PC-9 (cell line): ENCODE results near the gene E4F1. TPM values are rescaled to one million over a fixed set of nuclear protein-coding genes. Genes with fewer than 3 reads are reported as not detected.

Experiments
- BruUV-seq: library from RNA; stranded (reverse); fragments of 400-500 nt; replicated peaks from 2 replicates; lab custom pipeline; 2021; lab: Mats Ljungman, UMichigan
- CTCF ChIA-PET: fragments of 300-600 bp; sonication (Branson Sonifier 250); formaldehyde crosslinking; loops from one replicate; lab custom pipeline; 2022; ENCODE audit warnings: antibody characterized with exemption; lab: Charles Lee
- POLR2A ChIA-PET: fragments of 300-600 bp; sonication (Branson Sonifier 250); formaldehyde crosslinking; loops from one replicate; lab custom pipeline; 2022; ENCODE audit warnings: antibody characterized with exemption; ENCODE audit not compliant: unreplicated experiment; lab: Charles Lee
- DNase-seq, 2 experiments: peaks; one replicate each; pipeline versions ENCODE4 v3.0.0 to v3.0.0-alpha.2; 2015 to 2022; ENCODE audit warnings: mixed read lengths in 1 of 2
- H2AFZ ChIP-seq: fragments of 200-600 bp; sonication (generic); 2 replicates; pipeline ENCODE4 v1.8.1; 2017; ENCODE audit warnings: antibody characterized with exemption
- H3F3A ChIP-seq: fragments of 200-600 bp; sonication (generic); 2 replicates; pipeline ENCODE4 v1.8.1; 2017; ENCODE audit warnings: antibody characterized with exemption, mild to moderate bottlenecking, low read depth; ENCODE audit not compliant: insufficient read depth
- H3K27ac ChIP-seq: fragments of 200-600 bp; sonication (generic); 2 replicates; pipeline ENCODE4 v1.6.1; 2016; ENCODE audit warnings: mixed run types
- H3K27me3 ChIP-seq: fragments of 200-600 bp; sonication (generic); 2 replicates; pipeline ENCODE4 v1.6.1; 2016; ENCODE audit warnings: low read depth, mixed run types; ENCODE audit not compliant: insufficient read depth
- H3K36me3 ChIP-seq: fragments of 200-600 bp; sonication (generic); 2 replicates; pipeline ENCODE4 v1.6.1; 2016; ENCODE audit warnings: low read depth, mixed run types
- H3K4me1 ChIP-seq: fragments of 200-600 bp; sonication (generic); replicated peaks from 2 replicates; pipeline ENCODE4 v1.6.1; 2016; ENCODE audit warnings: mixed run types; ENCODE audit not compliant: insufficient read depth
- H3K4me2 ChIP-seq: fragments of 200-600 bp; sonication (generic); 2 replicates; pipeline ENCODE4 v1.6.1; 2017; ENCODE audit warnings: mixed run types
- H3K4me3 ChIP-seq: fragments of 200-600 bp; sonication (generic); 2 replicates; pipeline ENCODE4 v1.6.1; 2016; ENCODE audit warnings: mixed run types
- H3K79me2 ChIP-seq: fragments of 200-600 bp; sonication (generic); 2 replicates; pipeline ENCODE4 v1.6.1; 2017; ENCODE audit warnings: low read depth, mixed run types
- H3K9me2 ChIP-seq: fragments of 200-600 bp; sonication (generic); 2 replicates; pipeline ENCODE4 v1.8.1; 2017; ENCODE audit warnings: mild to moderate bottlenecking; ENCODE audit not compliant: insufficient read depth
- H3K9me3 ChIP-seq: fragments of 200-600 bp; sonication (generic); 2 replicates; pipeline ENCODE4 v1.8.1; 2016; ENCODE audit warnings: low read depth; ENCODE audit not compliant: insufficient read depth
- H4K20me1 ChIP-seq: fragments of 200-600 bp; sonication (generic); 2 replicates; pipeline ENCODE4 v1.8.1; 2017; ENCODE audit not compliant: insufficient read depth
- EZH2 ChIP-seq: fragments of 200-600 bp; sonication (generic); IDR thresholded peaks from 2 replicates; pipeline ENCODE4 v1.8.0; 2017; ENCODE audit warnings: antibody characterized with exemption, low read depth
- intact Hi-C: fragments of 100-400 bp; cut with micrococcal nuclease; formaldehyde crosslinking; loops from one replicate; pipeline ENCODE4 v1.10.0; 2022; ENCODE audit not compliant: unreplicated experiment
- total RNA-seq: library from RNA; stranded (reverse); gene quantifications from 2 replicates; pipeline ENCODE4 v1.2.3, GENCODE V29; 2021
- TF ChIP-seq, protein P1 (sequence below): fragments of 200-600 bp; sonication (generic); conservative IDR thresholded peaks from 2 replicates; pipeline ENCODE4 v1.6.1; 2017; ENCODE audit warnings: mixed run types, antibody characterized with exemption, mild to moderate bottlenecking, moderate library complexity

E4F1 gene
- total RNA-seq, 1 experiment from 2014 or later, result 38.8 TPM

DNA sequence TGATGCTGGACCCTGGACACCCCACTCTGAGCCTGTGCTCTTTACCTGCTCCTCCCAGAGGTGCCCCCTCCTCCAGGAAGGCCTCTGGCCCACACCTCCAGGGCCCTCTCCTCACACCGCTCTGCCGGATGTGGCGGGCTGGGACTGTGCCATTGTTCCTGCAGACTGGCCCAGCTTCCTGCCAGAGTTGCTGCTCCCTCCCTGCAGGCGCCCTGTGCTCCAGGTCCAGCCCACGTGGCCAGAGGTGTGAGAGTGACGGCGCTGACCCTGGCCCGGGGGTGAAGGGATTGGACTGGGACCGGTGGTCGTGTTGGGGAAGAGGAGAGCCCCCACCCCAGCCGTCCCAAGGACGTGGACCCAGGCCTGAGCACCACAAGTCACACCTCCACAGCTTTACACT, 5.7 kb downstream of the E4F1 start:
- POLR2A ChIA-PET, result no interaction called here
- intact Hi-C loops, result loop anchor here (10.0 kb wide), 1 partner anchor 676 kb away; no protein-coding TSS in a partner anchor
- no peak overlapping the region for H3K4me2 ChIP-seq
- no peaks in the 10 kb centered on the region for H3K9me2 ChIP-seq
- CTCF ChIA-PET, result interaction anchor here (0.6 kb wide), 1 partner anchor 41 kb away, joined by 17 read pairs; no protein-coding TSS in a partner anchor
- no peak overlapping the region for H2AFZ ChIP-seq
- H3K79me2 ChIP-seq, result peaks cover 46% of the 10 kb centered on the region
- TF ChIP-seq, protein P1, sequence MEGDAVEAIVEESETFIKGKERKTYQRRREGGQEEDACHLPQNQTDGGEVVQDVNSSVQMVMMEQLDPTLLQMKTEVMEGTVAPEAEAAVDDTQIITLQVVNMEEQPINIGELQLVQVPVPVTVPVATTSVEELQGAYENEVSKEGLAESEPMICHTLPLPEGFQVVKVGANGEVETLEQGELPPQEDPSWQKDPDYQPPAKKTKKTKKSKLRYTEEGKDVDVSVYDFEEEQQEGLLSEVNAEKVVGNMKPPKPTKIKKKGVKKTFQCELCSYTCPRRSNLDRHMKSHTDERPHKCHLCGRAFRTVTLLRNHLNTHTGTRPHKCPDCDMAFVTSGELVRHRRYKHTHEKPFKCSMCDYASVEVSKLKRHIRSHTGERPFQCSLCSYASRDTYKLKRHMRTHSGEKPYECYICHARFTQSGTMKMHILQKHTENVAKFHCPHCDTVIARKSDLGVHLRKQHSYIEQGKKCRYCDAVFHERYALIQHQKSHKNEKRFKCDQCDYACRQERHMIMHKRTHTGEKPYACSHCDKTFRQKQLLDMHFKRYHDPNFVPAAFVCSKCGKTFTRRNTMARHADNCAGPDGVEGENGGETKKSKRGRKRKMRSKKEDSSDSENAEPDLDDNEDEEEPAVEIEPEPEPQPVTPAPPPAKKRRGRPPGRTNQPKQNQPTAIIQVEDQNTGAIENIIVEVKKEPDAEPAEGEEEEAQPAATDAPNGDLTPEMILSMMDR, result no peak
- TF ChIP-seq EZH2, result no peak
- H3F3A ChIP-seq, result peaks cover 7% of the 10 kb centered on the region; the same call in 1 of the 2 replicates
- no peak for DNase-seq
- no peaks in the 10 kb centered on the region for H3K9me3 ChIP-seq
- H3K27me3 ChIP-seq, result no peaks in the 10 kb centered on the region
- no peak overlapping the region for H3K27ac ChIP-seq
- H3K4me1 ChIP-seq, result peaks cover 20% of the 10 kb centered on the region
- peaks cover 4% of the 10 kb centered on the region; the same call in 1 of the 2 replicates for H3K36me3 ChIP-seq
- no peak overlapping the region for H3K4me3 ChIP-seq
- peaks cover 41% of the 10 kb centered on the region for H4K20me1 ChIP-seq
- BruUV-seq, result no TSS peak

DNA sequence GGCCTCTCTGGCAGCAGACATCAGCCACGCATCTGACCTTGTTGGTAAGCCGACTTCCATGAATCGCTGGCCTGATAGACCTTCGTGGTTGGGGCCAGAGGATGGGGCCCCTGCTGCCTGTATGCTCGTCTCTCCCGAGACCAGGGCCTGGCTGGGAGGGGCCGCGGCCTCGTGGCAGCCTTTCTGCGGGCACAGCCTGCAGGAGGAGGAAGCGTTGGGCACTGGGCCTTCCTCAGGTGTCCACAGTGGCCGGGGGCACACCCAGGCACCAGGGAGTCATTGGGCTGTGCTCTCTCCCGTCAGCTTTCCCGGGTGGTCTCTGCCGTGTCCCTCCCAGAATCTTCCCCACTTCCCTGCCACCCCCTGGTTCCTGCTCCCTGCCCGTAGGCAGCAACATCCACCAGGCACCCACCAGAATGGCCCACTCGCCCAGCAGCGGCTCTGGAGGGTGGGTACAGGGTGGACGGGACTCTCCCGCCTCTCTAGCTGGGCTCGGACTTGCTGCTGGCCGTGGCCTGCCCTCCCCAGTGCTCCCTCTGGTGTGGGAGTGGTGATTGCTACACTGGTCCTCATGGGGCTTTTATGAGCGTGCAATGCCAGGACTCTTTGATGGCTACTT, 6.3 kb downstream of the E4F1 start:
- Histone ChIP-seq H3K27me3 (no peaks in the 10 kb centered on the region), H3K4me3 (no peak overlapping the region), H3K9me2 (no peaks in the 10 kb centered on the region), H4K20me1 (peaks cover 44% of the 10 kb centered on the region), H3K36me3 (peaks cover 4% of the 10 kb centered on the region; the same call in 1 of the 2 replicates), H3K9me3 (no peaks in the 10 kb centered on the region), H2AFZ (no peak overlapping the region), H3K4me1 (peaks cover 18% of the 10 kb centered on the region), H3K4me2 (no peak overlapping the region), H3K79me2 (peaks cover 39% of the 10 kb centered on the region), H3K27ac (no peak overlapping the region), H3F3A (0 out of 2 replicates have a peak, but pooled peaks cover under 1% of the 10 kb centered on the region)
- intact Hi-C loops, result loop anchor here (10.0 kb wide), 1 partner anchor 675 kb away; no protein-coding TSS in a partner anchor
- TF ChIP-seq, protein P1, result no peak
- TF ChIP-seq EZH2, result no peak
- POLR2A ChIA-PET, result interaction anchor here (0.5 kb wide), 1 partner anchor 67 kb away, joined by 3 read pairs; no protein-coding TSS in a partner anchor
- CTCF ChIA-PET, result no interaction called here
- BruUV-seq, result no TSS peak
- no peak for DNase-seq

DNA sequence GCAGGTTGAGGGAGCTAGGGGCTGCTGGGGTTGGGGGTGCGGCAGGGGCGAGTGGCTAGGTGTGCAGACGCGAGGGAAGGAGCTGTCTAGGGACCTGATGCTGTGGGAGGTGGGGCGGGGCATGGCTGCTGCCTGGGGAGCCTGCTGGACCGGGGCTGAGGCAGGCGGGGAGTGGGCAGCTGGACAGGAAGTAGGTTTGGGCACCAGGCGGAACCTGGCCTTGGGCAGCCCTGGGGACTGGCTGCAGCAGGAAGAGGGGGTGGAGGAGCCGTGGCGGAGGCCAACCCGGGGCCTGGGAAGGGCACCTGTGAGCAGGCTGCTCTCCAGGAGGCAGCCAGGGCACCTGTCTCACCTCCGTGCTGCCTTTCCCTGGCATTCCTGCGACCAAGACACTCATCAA, 7.0 kb downstream of the E4F1 start:
- intact Hi-C loops, result no loop called here
- no peak overlapping the region for H3K27ac ChIP-seq
- no peak for TF ChIP-seq EZH2
- TF ChIP-seq, protein P1, result no peak
- no peak overlapping the region for H2AFZ ChIP-seq
- no peak for DNase-seq
- H3K27me3 ChIP-seq, result no peaks in the 10 kb centered on the region
- no peak overlapping the region for H3K4me2 ChIP-seq
- H3K79me2 ChIP-seq, result peaks cover 33% of the 10 kb centered on the region
- H4K20me1 ChIP-seq, result peaks cover 44% of the 10 kb centered on the region
- H3F3A ChIP-seq, result 0 out of 2 replicates have a peak, but pooled peaks cover 2% of the 10 kb centered on the region
- H3K36me3 ChIP-seq, result peaks cover 4% of the 10 kb centered on the region; the same call in 1 of the 2 replicates
- H3K4me1 ChIP-seq, result peaks cover 12% of the 10 kb centered on the region
- no peaks in the 10 kb centered on the region for H3K9me2 ChIP-seq
- ChIA-PET POLR2A (interaction anchor here (0.5 kb wide), 1 partner anchor 68 kb away, joined by 3 read pairs; no protein-coding TSS in a partner anchor), CTCF (no interaction called here)
- no TSS peak for BruUV-seq
- no peaks in the 10 kb centered on the region for H3K9me3 ChIP-seq
- H3K4me3 ChIP-seq, result no peak overlapping the region
